Neural progenitor cell (in vitro differentiated cells): Measurements from ENCODE around the gene DENND4C.

Source experiments
- CTCF ChIP-seq: fragments of 200-600 bp; sonication (generic); IDR thresholded peaks from 2 replicates; pipeline ENCODE4 v1.5.1; 2017; ENCODE audit warnings: antibody characterized with exemption, mild to moderate bottlenecking
- EZH2 ChIP-seq: fragments of 200-600 bp; sonication (generic); IDR thresholded peaks from 2 replicates; pipeline ENCODE4 v1.6.1; 2017; ENCODE audit warnings: antibody characterized with exemption, mild to moderate bottlenecking, moderate library complexity

GRCh38 chr9:19252885-19253219, 22.4 kb downstream of the DENND4C start:
- no peak for TF ChIP-seq CTCF
- no peak for TF ChIP-seq EZH2
